ENCODE results near the gene APOBR. TPM values are rescaled to one million over a fixed set of nuclear protein-coding genes. Genes with fewer than 3 reads are reported as not detected.

APOBR gene
- total and polyA plus RNA-seq, 10 of the 15 experiments (the other 5 are each of a cell fraction or from before 2014, with no cell fraction given): 0.04 to 2.5 (median 0.54) TPM; not detected in 1

DNA sequence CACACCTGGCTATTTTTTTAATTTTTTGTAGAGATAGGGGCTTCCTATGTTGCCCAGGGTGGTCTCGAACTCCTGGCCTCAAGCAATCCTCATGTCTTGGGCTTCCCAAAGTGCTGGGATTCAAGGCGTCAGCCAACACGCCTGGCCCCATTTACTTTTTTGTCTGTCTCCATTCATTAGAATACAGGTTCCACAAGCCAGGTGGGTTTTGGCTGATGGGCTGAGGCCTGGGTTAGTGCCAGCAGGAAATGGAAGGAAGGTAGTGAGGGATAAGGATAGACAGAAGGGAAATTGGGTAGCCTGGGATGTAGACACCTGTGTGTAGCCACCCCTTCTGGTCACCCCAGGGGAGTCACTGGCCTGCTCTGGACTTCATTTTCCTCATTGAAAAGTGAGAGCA is 16.6 kb downstream of the APOBR start:
- no TSS peak for BruUV-seq (replicated peaks)
- H3K4me2 ChIP-seq (ENCODE audit: control insufficient read depth, insufficient read depth): no peak overlapping the region
- TF ChIP-seq RBBP5 (conservative IDR thresholded peaks at IDR 0.05) (no peak), NFYA (IDR thresholded peaks at IDR 0.05; ENCODE audit: borderline replicate concordance, low read depth, low read length) (no peak), ZNF217 (IDR thresholded peaks at IDR 0.05) (no peak), TBL1XR1 (IDR thresholded peaks at IDR 0.05; ENCODE audit: low read depth, low read length) (no peak), NBN (IDR thresholded peaks at IDR 0.05) (no peak), ESRRA (IDR thresholded peaks at IDR 0.05; ENCODE audit: low read length) (no peak), BCL11A (IDR thresholded peaks at IDR 0.05; ENCODE audit: low read depth, low read length) (no peak)
- TF ChIP-seq, protein P1, sequence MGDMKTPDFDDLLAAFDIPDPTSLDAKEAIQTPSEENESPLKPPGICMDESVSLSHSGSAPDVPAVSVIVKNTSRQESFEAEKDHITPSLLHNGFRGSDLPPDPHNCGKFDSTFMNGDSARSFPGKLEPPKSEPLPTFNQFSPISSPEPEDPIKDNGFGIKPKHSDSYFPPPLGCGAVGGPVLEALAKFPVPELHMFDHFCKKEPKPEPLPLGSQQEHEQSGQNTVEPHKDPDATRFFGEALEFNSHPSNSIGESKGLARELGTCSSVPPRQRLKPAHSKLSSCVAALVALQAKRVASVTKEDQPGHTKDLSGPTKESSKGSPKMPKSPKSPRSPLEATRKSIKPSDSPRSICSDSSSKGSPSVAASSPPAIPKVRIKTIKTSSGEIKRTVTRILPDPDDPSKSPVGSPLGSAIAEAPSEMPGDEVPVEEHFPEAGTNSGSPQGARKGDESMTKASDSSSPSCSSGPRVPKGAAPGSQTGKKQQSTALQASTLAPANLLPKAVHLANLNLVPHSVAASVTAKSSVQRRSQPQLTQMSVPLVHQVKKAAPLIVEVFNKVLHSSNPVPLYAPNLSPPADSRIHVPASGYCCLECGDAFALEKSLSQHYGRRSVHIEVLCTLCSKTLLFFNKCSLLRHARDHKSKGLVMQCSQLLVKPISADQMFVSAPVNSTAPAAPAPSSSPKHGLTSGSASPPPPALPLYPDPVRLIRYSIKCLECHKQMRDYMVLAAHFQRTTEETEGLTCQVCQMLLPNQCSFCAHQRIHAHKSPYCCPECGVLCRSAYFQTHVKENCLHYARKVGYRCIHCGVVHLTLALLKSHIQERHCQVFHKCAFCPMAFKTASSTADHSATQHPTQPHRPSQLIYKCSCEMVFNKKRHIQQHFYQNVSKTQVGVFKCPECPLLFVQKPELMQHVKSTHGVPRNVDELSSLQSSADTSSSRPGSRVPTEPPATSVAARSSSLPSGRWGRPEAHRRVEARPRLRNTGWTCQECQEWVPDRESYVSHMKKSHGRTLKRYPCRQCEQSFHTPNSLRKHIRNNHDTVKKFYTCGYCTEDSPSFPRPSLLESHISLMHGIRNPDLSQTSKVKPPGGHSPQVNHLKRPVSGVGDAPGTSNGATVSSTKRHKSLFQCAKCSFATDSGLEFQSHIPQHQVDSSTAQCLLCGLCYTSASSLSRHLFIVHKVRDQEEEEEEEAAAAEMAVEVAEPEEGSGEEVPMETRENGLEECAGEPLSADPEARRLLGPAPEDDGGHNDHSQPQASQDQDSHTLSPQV (IDR thresholded peaks at IDR 0.05): no peak
- in situ Hi-C loops (cut with MboI) (no loop called here), intact Hi-C loops (cut with micrococcal nuclease; ENCODE audit: unreplicated experiment) (no loop called here)
- H3K4me1 ChIP-seq (ENCODE audit: control insufficient read depth, insufficient read depth, low read length): peaks cover 23% of the 10 kb centered on the region
- H3K27me3 ChIP-seq (replicated peaks in 1 of 2; ENCODE audit: control insufficient read depth in 2 of 2, insufficient read depth in 2 of 2, low read length in 1 of 2): no peaks in the 10 kb centered on the region
- H3K79me2 ChIP-seq (ENCODE audit: control insufficient read depth, insufficient read depth, low read length): no peaks in the 10 kb centered on the region
- H3K27ac ChIP-seq (ENCODE audit: control insufficient read depth, insufficient read depth): no peak overlapping the region
- no peaks in the 10 kb centered on the region for H3K9me3 ChIP-seq (replicated peaks; ENCODE audit: control insufficient read depth, insufficient read depth, low read length)
- no peak overlapping the region for H2AFZ ChIP-seq (ENCODE audit: control insufficient read depth, low read depth, low read length)
- CTCF ChIA-PET: interaction anchor here (1.4 kb wide), 1 partner anchor 44 kb away, joined by 3 read pairs; no protein-coding TSS in a partner anchor
- H3K9ac ChIP-seq (ENCODE audit: control insufficient read depth, insufficient read depth, low read length): no peak overlapping the region
- no peaks in the 10 kb centered on the region for H4K20me1 ChIP-seq (ENCODE audit: control insufficient read depth, insufficient read depth)
- SMC1A ChIA-PET (ENCODE audit: uncharacterized antibody, unreplicated experiment): no interaction called here
- DNase-seq (ENCODE audit: low read depth, low spot score): no peak
- FAIRE-seq: no peak
- ATAC-seq: no peak
- POLR2A ChIA-PET: interaction anchor here (1.0 kb wide), 1 partner anchor 23 kb away, joined by 4 read pairs; no protein-coding TSS in a partner anchor
- H3K4me3 ChIP-seq: no peak overlapping the region
- no peaks in the 10 kb centered on the region for H3K36me3 ChIP-seq (ENCODE audit: control insufficient read depth in 2 of 2, insufficient read depth in 2 of 2, low read length in 1 of 2)
- RAD21 ChIA-PET (ENCODE audit: unreplicated experiment): no interaction called here
- 57% methylated on average over 3 of the region's 3 CpGs for WGBS (ENCODE audit: insufficient coverage, insufficient replicate concordance, low lambda C conversion rate, missing lambda C conversion rate)

Measured in GM12878 (cell line).